Measurements from ENCODE around the gene WDR64. TPM values are rescaled to one million over a fixed set of nuclear protein-coding genes. Genes with fewer than 3 reads are reported as not detected.

WDR64 gene
- polyA plus RNA-seq, 2 of the 4 experiments (the other 2 are of a cell fraction): not detected

DNA sequence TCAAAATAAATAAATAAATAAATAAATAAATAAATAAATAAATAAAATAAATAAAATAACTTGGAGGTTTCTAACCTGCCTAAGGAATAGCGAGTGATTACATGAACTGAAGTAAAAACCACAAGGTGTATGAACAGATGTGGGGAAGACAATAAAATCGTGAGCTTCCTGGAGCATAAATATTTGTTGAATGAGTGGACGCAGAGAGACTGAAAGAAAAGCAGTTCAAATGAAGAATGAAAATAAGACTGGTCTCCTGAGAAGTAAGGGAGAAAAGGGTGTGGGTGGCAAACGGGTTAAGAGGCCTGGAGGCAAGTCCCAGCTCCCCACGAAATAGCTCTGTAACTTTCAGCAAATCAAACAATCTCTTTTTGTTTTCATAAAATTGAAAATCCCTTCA is 45.5 kb upstream of the WDR64 start:
- DNase-seq (ENCODE audit: low read depth in 1 of 2, low spot score in 1 of 2): peak in 1 of 2 experiments; percentile 49
- ChIA-PET CTCF (interaction anchor here (0.9 to 10.4 kb wide), 8 partner anchors 15 to 392 kb away, joined by 3 to 120 read pairs (median 4); partner anchors contain the start of gene MAP1LC3C), POLR2A (interaction anchor here (0.7 kb wide), 1 partner anchor 383 kb away, joined by 3 read pairs; no protein-coding TSS in a partner anchor)
- no peak for FAIRE-seq
- Histone ChIP-seq H3K4me1 (peaks cover 80% of the 10 kb centered on the region), H3K4me3 (no peak overlapping the region), H3K27ac (peak overlapping the region; percentile 58 to 84), H3K9me3 (no peaks in the 10 kb centered on the region), H3K4me2 (peak overlapping the region; percentile 39)
- TF ChIP-seq RNF2 (IDR thresholded peaks at IDR 0.05; ENCODE audit: borderline replicate concordance, low read depth) (no peak), ZC3H11A (IDR thresholded peaks at IDR 0.05) (peak; percentile 83), ZSCAN20 (CRISPR knock-in tag; IDR thresholded peaks at IDR 0.05) (no peak), EHF (CRISPR knock-in tag; IDR thresholded peaks at IDR 0.05) (no peak), MAZ (IDR thresholded peaks at IDR 0.05; ENCODE audit: borderline replicate concordance, low read depth, low read length) (no peak), FOSL2 (IDR thresholded peaks at IDR 0.05) (no peak), FOSL2 (CRISPR knock-in tag; IDR thresholded peaks at IDR 0.05) (peak; percentile 36; the same call in 1 of the 2 replicates)
- no peak for ATAC-seq
- WGBS (ENCODE audit: missing lambda C conversion rate): 7% methylated on average over 5 of the region's 5 CpGs

DNA sequence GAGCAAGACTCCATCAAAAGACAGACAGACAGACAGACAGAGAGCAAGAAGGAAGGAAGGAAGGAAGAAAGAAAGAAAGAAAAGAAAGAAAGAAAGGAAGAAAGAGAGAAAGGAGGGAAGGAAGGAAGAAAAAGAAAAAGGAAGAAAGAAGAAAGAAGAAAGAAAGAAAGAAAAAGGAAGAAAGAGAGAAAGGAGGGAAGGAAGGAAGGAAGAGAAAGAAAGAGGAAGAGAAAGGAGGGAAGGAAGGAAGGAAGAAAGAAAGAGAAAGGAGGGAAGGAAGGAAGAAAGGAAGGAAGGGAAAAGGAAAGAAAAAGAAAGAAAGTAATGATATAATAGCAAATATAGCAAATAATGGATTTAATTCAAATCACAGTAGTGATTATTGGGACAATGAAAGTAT is 44.6 kb upstream of the WDR64 start:
- no peak overlapping the region for H3K4me3 ChIP-seq
- peak overlapping the region; percentile 58 to 84; a peak in 4 of 6 replicates for H3K27ac ChIP-seq
- DNase-seq (ENCODE audit: low read depth in 1 of 2, low spot score in 1 of 2): no peak
- CTCF ChIA-PET: interaction anchor here (1.0 to 10.4 kb wide), 4 partner anchors 14 to 258 kb away, joined by 3 to 120 read pairs (median 36); no protein-coding TSS in a partner anchor
- peaks cover 90% of the 10 kb centered on the region for H3K4me1 ChIP-seq
- ATAC-seq: no peak
- FAIRE-seq: no peak
- no peaks in the 10 kb centered on the region for H3K9me3 ChIP-seq
- H3K4me2 ChIP-seq: no peak overlapping the region; the same call in 1 of the 3 replicates
- TF ChIP-seq CBX8 (IDR thresholded peaks at IDR 0.05) (no peak), GATA3 (IDR thresholded peaks at IDR 0.05; ENCODE audit: borderline replicate concordance) (no peak), EHMT2 (IDR thresholded peaks at IDR 0.05; ENCODE audit: low read depth) (no peak), BHLHE40 (IDR thresholded peaks at IDR 0.05; ENCODE audit: low read depth, low read length) (no peak), FOSL2 (IDR thresholded peaks at IDR 0.05) (no peak), FOSL2 (CRISPR knock-in tag; IDR thresholded peaks at IDR 0.05) (no peak), KDM5A (IDR thresholded peaks at IDR 0.05) (no peak)
- POLR2A ChIA-PET: no interaction called here

DNA sequence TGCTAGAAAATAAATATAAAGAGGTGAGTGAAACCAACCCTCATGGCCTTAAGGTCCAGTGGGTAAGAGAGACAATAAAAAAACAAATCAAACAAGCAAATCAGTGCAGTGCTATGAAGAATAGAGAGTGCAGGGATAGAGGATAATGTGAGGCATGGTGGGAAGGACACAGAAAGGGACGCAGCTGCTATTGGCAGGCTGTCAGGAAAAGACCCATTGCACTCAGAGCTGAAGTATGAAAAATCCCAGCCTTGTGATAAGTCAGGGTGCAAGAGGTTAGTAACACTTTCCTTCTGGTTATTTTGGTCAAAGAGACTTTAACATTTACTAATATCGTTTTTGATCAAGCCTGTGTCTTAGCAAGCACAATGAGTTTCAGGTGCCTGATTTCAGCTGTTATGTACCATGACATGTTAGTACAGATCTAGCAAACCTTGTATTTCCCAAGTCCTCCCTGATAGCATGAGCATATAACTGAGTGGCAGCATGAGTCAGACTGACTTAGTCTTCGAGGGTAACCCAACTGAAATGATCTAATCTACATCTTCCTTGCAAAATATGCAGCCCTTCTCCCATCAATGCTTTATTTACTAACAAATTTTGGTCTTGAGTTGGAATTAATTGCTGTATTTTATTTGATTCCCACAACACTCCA is 43.6 kb upstream of the WDR64 start:
- FAIRE-seq (no peak), ATAC-seq (0 out of 6 replicates have a peak, but pooled peaks of 1 of the 2 experiments have one; percentile 8), DNase-seq (ENCODE audit: low read depth in 1 of 2, low spot score in 1 of 2) (no peak)
- Histone ChIP-seq H3K4me1 (peaks cover 99% of the 10 kb centered on the region), H3K9me3 (no peaks in the 10 kb centered on the region), H3K4me2 (peak overlapping the region; percentile 68), H3K27ac (peak overlapping the region; percentile 89 to 90), H3K4me3 (no peak overlapping the region)
- 4% methylated on average over 3 of the region's 3 CpGs for WGBS (ENCODE audit: missing lambda C conversion rate)
- ChIA-PET CTCF (interaction anchor here (0.9 to 10.4 kb wide), 6 partner anchors 13 to 257 kb away, joined by 3 to 120 read pairs (median 18); no protein-coding TSS in a partner anchor), POLR2A (interaction anchor here (1.0 kb wide), 1 partner anchor 17 kb away, joined by 3 read pairs; no protein-coding TSS in a partner anchor)
- TF ChIP-seq TP53 (CRISPR knock-in tag; IDR thresholded peaks at IDR 0.05) (no peak), SMC3 (IDR thresholded peaks at IDR 0.05) (no peak), CEBPB (IDR thresholded peaks at IDR 0.05) (peak in 1 of 2 experiments; percentile 26; a peak in 1 of 4 replicates), ZSCAN20 (CRISPR knock-in tag; IDR thresholded peaks at IDR 0.05) (no peak), JUNB (IDR thresholded peaks at IDR 0.05) (peak; percentile 17; the same call in 1 of the 2 replicates)
- TF ChIP-seq, protein P1, sequence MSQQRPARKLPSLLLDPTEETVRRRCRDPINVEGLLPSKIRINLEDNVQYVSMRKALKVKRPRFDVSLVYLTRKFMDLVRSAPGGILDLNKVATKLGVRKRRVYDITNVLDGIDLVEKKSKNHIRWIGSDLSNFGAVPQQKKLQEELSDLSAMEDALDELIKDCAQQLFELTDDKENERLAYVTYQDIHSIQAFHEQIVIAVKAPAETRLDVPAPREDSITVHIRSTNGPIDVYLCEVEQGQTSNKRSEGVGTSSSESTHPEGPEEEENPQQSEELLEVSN (IDR thresholded peaks at IDR 0.05; ENCODE audit: borderline replicate concordance, low read depth): no peak

DNA sequence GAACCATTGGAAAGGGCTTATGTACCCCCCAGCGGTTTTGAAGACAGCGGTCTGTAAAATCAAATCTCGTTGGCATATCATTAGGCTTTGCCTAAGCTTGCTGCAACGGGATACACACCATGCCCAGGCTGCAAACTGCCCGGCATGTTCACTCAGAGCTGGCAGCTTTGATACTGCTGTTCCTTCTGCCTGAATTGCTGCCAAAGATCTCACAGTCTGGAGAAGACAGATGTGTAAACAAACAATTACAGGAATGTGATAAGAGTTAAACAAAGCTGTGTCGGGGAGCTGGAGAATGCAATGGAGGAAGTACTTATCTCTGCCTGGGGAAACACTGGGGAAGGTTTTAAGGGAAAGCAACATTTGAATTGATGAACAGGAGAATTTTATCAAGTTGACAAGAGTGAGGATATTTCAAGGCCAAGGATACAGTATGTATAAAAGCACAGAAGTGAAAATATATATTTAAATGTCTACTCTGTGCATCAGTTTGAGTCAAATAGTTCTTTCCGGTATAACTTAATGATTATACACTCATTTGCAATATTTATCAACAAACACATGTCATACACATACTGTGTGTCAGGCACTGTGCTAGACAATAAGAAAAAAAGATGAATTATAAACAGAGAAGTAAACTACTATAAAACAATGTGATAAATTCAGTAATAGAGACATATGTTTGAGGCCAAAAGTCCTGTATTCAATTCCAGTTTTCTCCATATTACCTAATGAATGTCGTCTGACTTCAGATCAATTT is 41.8 kb upstream of the WDR64 start:
- no peaks in the 10 kb centered on the region for H3K9me3 ChIP-seq
- DNase-seq (ENCODE audit: low read depth in 1 of 2, low spot score in 1 of 2): peak; percentile 36 to 86
- peak; percentile 41 to 73 for ATAC-seq
- H3K4me1 ChIP-seq: peaks cover 99% of the 10 kb centered on the region
- peak; percentile 89 for FAIRE-seq
- H3K4me3 ChIP-seq: 0 out of 3 replicates have a peak overlapping the region, but pooled peaks have one; percentile 11
- peak overlapping the region; percentile 68 for H3K4me2 ChIP-seq
- ChIA-PET POLR2A (interaction anchor here (0.6 to 1.3 kb wide), 3 partner anchors 17 to 78 kb away, joined by 3 to 5 read pairs (median 4); partner anchors contain the start of gene KMO), CTCF (interaction anchor here (0.6 to 10.4 kb wide), 46 partner anchors 8 to 401 kb away, joined by 3 to 120 read pairs (median 5); partner anchors contain the start of genes CHML, EXO1, FH and KMO)
- WGBS (ENCODE audit: missing lambda C conversion rate): 11% methylated on average over 8 of the region's 8 CpGs
- H3K27ac ChIP-seq: peak overlapping the region; percentile 89 to 90
- TF ChIP-seq JUNB (IDR thresholded peaks at IDR 0.05) (peak; percentile 60), SREBF2 (IDR thresholded peaks at IDR 0.05) (no peak), NPAS2 (CRISPR knock-in tag; IDR thresholded peaks at IDR 0.05; ENCODE audit: borderline replicate concordance) (no peak), ESRRA (IDR thresholded peaks at IDR 0.05; ENCODE audit: borderline replicate concordance, low read length) (no peak), HOXB5 (CRISPR knock-in tag; IDR thresholded peaks at IDR 0.05) (no peak), PHF8 (IDR thresholded peaks at IDR 0.05; ENCODE audit: borderline replicate concordance, low read depth) (no peak), SMC3 (IDR thresholded peaks at IDR 0.05) (no peak; the same call in 2 of the 3 replicates), CEBPB (IDR thresholded peaks at IDR 0.05) (peak in 1 of 2 experiments; percentile 60; a peak in 1 of 4 replicates), GATA3 (IDR thresholded peaks at IDR 0.05; ENCODE audit: borderline replicate concordance) (peak; percentile 91)
- TF ChIP-seq, protein P2, sequence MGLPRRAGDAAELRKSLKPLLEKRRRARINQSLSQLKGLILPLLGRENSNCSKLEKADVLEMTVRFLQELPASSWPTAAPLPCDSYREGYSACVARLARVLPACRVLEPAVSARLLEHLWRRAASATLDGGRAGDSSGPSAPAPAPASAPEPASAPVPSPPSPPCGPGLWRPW (IDR thresholded peaks at IDR 0.05): no peak
- TF ChIP-seq, protein P3, sequence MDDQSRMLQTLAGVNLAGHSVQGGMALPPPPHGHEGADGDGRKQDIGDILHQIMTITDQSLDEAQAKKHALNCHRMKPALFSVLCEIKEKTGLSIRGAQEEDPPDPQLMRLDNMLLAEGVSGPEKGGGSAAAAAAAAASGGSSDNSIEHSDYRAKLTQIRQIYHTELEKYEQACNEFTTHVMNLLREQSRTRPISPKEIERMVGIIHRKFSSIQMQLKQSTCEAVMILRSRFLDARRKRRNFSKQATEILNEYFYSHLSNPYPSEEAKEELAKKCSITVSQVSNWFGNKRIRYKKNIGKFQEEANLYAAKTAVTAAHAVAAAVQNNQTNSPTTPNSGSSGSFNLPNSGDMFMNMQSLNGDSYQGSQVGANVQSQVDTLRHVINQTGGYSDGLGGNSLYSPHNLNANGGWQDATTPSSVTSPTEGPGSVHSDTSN (IDR thresholded peaks at IDR 0.05): 0 out of 2 replicates have a peak, but pooled peaks have one; percentile 51
- TF ChIP-seq, protein P4, sequence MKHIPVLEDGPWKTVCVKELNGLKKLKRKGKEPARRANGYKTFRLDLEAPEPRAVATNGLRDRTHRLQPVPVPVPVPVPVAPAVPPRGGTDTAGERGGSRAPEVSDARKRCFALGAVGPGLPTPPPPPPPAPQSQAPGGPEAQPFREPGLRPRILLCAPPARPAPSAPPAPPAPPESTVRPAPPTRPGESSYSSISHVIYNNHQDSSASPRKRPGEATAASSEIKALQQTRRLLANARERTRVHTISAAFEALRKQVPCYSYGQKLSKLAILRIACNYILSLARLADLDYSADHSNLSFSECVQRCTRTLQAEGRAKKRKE (CRISPR knock-in tag; IDR thresholded peaks at IDR 0.05; ENCODE audit: low read depth): no peak

All from A549 (cell line).